HEK293 (cell line): ENCODE measurements around the gene KIAA1614.

Experiments
- GFI1B ChIP-seq: fragments of 450-650 bp; formaldehyde crosslinking; IDR thresholded peaks from 2 replicates; pipeline ENCODE4 v1.5.1; 2016; ENCODE audit warnings: missing biosample characterization, missing genetic modification characterization
- KLF1 ChIP-seq: fragments of 450-650 bp; formaldehyde crosslinking; IDR thresholded peaks from 2 replicates; pipeline ENCODE4 v1.5.1; 2016; ENCODE audit warnings: missing biosample characterization, missing genetic modification characterization
- RBAK ChIP-seq: fragments of 450-650 bp; formaldehyde crosslinking; IDR thresholded peaks from 2 replicates; pipeline ENCODE4 v1.5.1; 2016; ENCODE audit warnings: missing biosample characterization, missing genetic modification characterization
- SP7 ChIP-seq: fragments of 450-650 bp; formaldehyde crosslinking; IDR thresholded peaks from 2 replicates; pipeline ENCODE4 v1.5.1; 2016; ENCODE audit warnings: missing biosample characterization, missing genetic modification characterization
- WT1 ChIP-seq: fragments of 450-650 bp; formaldehyde crosslinking; IDR thresholded peaks from 2 replicates; pipeline ENCODE4 v1.5.1; 2016; ENCODE audit warnings: missing biosample characterization, missing genetic modification characterization
- ZBTB48 ChIP-seq: fragments of 450-650 bp; formaldehyde crosslinking; IDR thresholded peaks from 2 replicates; pipeline ENCODE4 v1.5.1; 2016; ENCODE audit warnings: missing biosample characterization, missing genetic modification characterization
- ZEB2 ChIP-seq: fragments of 450-650 bp; formaldehyde crosslinking; IDR thresholded peaks from 2 replicates; pipeline ENCODE4 v1.5.1; 2016; ENCODE audit warnings: missing biosample characterization, missing genetic modification characterization
- ZFP3 ChIP-seq: fragments of 450-650 bp; formaldehyde crosslinking; IDR thresholded peaks from 2 replicates; pipeline ENCODE4 v1.5.1; 2016; ENCODE audit warnings: low read depth, missing biosample characterization, missing genetic modification characterization
- ZNF121 ChIP-seq: fragments of 450-650 bp; formaldehyde crosslinking; IDR thresholded peaks from 2 replicates; pipeline ENCODE4 v1.5.1; 2016; ENCODE audit warnings: missing biosample characterization, missing genetic modification characterization
- ZNF174 ChIP-seq: fragments of 450-650 bp; formaldehyde crosslinking; IDR thresholded peaks from 2 replicates; pipeline ENCODE4 v1.5.0; 2017; ENCODE audit warnings: missing biosample characterization, mild to moderate bottlenecking, missing genetic modification characterization
- ZNF214 ChIP-seq: fragments of 450-650 bp; formaldehyde crosslinking; IDR thresholded peaks from 2 replicates; pipeline ENCODE4 v1.5.1; 2017; ENCODE audit warnings: missing biosample characterization, mild to moderate bottlenecking, missing genetic modification characterization, borderline replicate concordance
- ZNF23 ChIP-seq: fragments of 450-650 bp; formaldehyde crosslinking; IDR thresholded peaks from 2 replicates; pipeline ENCODE4 v1.5.1; 2016; ENCODE audit warnings: missing biosample characterization, missing genetic modification characterization, borderline replicate concordance
- ZNF394 ChIP-seq: fragments of 450-650 bp; formaldehyde crosslinking; IDR thresholded peaks from 2 replicates; pipeline ENCODE4 v1.5.1; 2016; ENCODE audit warnings: missing biosample characterization, missing genetic modification characterization, mild to moderate bottlenecking, moderate library complexity, borderline replicate concordance
- ZNF510 ChIP-seq: fragments of 450-650 bp; formaldehyde crosslinking; IDR thresholded peaks from 2 replicates; pipeline ENCODE4 v1.5.1; 2018; ENCODE audit warnings: mild to moderate bottlenecking, missing genetic modification characterization, missing biosample characterization; ENCODE audit not compliant: insufficient replicate concordance
- ZNF555 ChIP-seq: fragments of 450-650 bp; formaldehyde crosslinking; conservative IDR thresholded peaks from 2 replicates; pipeline ENCODE4 v1.5.1; 2017; ENCODE audit warnings: missing biosample characterization, mild to moderate bottlenecking, missing genetic modification characterization, inconsistent platforms
- ZNF596 ChIP-seq: fragments of 450-650 bp; IDR thresholded peaks from 2 replicates; pipeline ENCODE4 v1.5.0; 2018; ENCODE audit warnings: missing biosample characterization, mild to moderate bottlenecking, missing genetic modification characterization, moderate library complexity
- ZNF660 ChIP-seq: fragments of 450-650 bp; IDR thresholded peaks from 2 replicates; pipeline ENCODE4 v1.5.1; 2018; ENCODE audit warnings: missing biosample characterization, mild to moderate bottlenecking, missing genetic modification characterization
- TF ChIP-seq, protein P1 (sequence below): fragments of 450-650 bp; formaldehyde crosslinking; conservative IDR thresholded peaks from 2 replicates; pipeline ENCODE4 v1.5.1; 2016; ENCODE audit warnings: low read depth, missing biosample characterization, missing genetic modification characterization
- TF ChIP-seq, protein P2 (sequence below): fragments of 450-650 bp; formaldehyde crosslinking; IDR thresholded peaks from 2 replicates; pipeline ENCODE4 v1.5.1; 2016; ENCODE audit warnings: missing biosample characterization, missing genetic modification characterization, low read depth
- TF ChIP-seq, protein P3 (sequence below): fragments of 450-650 bp; formaldehyde crosslinking; conservative IDR thresholded peaks from 2 replicates; pipeline ENCODE4 v1.5.1; 2016; ENCODE audit warnings: low read depth, missing biosample characterization, missing genetic modification characterization
- TF ChIP-seq, protein P4 (sequence below): fragments of 450-650 bp; formaldehyde crosslinking; IDR thresholded peaks from 2 replicates; pipeline ENCODE4 v1.5.1; 2016; ENCODE audit warnings: missing biosample characterization, missing genetic modification characterization
- TF ChIP-seq, protein P5 (sequence below): sonication (generic); formaldehyde crosslinking; IDR thresholded peaks from 2 replicates; pipeline ENCODE4 v1.8.1; 2022; ENCODE audit warnings: mild to moderate bottlenecking, moderate library complexity, missing genetic modification reagents
- TF ChIP-seq, protein P6 (sequence below): fragments of 450-650 bp; formaldehyde crosslinking; IDR thresholded peaks from 2 replicates; pipeline ENCODE4 v1.5.1; 2016; ENCODE audit warnings: missing biosample characterization, missing genetic modification characterization

The KIAA1614 gene

DNA sequence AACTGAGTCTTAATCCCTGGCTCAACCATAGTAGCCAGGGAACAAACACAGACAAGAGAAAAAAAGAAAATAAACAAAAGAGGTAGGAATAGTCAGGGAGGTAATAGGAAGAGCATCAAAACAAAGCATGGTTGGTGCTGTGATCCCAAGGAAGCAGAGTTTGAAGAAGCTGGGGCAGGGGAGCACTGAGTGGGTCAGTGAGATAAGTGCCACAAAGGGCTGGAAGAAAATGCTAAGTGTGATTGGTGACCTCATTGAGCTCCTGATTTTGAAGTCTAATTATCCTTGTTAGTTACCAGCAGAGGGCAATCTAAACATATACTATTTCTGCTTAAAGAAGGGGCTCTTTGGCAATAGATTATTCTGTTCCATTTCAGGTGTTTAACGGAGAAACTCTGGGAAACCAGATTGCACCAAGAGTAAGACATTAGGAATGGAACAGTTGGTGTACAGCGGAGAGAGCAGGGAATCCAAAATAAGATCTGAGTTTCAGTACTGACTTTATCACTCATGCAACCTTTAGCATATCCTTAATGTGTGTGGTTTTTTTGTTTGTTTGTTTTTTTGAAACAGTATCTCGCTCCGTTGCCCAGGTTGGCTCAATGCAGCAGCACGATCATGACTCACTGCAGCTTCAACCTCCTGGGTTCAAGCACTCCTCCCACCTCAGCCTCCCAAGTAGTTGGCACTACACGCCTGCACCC lies 30.7 kb upstream of the KIAA1614 start (continued):
- TF ChIP-seq, protein P1, sequence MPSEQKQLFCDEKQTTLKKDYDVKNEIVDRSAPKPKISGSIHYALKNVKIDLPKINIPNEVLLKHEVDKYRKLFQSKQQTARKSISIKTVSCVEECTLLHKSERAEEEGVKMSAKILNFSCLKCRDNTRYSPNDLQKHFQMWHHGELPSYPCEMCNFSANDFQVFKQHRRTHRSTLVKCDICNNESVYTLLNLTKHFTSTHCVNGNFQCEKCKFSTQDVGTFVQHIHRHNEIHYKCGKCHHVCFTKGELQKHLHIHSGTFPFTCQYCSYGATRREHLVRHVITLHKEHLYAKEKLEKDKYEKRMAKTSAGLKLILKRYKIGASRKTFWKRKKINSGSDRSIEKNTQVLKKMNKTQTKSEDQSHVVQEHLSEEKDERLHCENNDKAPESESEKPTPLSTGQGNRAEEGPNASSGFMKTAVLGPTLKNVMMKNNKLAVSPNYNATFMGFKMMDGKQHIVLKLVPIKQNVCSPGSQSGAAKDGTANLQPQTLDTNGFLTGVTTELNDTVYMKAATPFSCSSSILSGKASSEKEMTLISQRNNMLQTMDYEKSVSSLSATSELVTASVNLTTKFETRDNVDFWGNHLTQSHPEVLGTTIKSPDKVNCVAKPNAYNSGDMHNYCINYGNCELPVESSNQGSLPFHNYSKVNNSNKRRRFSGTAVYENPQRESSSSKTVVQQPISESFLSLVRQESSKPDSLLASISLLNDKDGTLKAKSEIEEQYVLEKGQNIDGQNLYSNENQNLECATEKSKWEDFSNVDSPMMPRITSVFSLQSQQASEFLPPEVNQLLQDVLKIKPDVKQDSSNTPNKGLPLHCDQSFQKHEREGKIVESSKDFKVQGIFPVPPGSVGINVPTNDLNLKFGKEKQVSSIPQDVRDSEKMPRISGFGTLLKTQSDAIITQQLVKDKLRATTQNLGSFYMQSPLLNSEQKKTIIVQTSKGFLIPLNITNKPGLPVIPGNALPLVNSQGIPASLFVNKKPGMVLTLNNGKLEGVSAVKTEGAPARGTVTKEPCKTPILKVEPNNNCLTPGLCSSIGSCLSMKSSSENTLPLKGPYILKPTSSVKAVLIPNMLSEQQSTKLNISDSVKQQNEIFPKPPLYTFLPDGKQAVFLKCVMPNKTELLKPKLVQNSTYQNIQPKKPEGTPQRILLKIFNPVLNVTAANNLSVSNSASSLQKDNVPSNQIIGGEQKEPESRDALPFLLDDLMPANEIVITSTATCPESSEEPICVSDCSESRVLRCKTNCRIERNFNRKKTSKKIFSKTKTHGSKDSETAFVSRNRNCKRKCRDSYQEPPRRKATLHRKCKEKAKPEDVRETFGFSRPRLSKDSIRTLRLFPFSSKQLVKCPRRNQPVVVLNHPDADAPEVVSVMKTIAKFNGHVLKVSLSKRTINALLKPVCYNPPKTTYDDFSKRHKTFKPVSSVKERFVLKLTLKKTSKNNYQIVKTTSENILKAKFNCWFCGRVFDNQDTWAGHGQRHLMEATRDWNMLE (tag by site-specific recombination), result no peak
- no peak for TF ChIP-seq ZNF214
- TF ChIP-seq GFI1B (tag by site-specific recombination), result no peak
- TF ChIP-seq, protein P2, sequence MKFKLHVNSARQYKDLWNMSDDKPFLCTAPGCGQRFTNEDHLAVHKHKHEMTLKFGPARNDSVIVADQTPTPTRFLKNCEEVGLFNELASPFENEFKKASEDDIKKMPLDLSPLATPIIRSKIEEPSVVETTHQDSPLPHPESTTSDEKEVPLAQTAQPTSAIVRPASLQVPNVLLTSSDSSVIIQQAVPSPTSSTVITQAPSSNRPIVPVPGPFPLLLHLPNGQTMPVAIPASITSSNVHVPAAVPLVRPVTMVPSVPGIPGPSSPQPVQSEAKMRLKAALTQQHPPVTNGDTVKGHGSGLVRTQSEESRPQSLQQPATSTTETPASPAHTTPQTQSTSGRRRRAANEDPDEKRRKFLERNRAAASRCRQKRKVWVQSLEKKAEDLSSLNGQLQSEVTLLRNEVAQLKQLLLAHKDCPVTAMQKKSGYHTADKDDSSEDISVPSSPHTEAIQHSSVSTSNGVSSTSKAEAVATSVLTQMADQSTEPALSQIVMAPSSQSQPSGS (tag by site-specific recombination), result peak; percentile 83
- peak; percentile 17; the same call in 1 of the 2 replicates for TF ChIP-seq WT1 (tag by site-specific recombination)
- TF ChIP-seq ZNF394 (tag by site-specific recombination), result peak; percentile 47; the same call in 1 of the 2 replicates
- TF ChIP-seq, protein P3, sequence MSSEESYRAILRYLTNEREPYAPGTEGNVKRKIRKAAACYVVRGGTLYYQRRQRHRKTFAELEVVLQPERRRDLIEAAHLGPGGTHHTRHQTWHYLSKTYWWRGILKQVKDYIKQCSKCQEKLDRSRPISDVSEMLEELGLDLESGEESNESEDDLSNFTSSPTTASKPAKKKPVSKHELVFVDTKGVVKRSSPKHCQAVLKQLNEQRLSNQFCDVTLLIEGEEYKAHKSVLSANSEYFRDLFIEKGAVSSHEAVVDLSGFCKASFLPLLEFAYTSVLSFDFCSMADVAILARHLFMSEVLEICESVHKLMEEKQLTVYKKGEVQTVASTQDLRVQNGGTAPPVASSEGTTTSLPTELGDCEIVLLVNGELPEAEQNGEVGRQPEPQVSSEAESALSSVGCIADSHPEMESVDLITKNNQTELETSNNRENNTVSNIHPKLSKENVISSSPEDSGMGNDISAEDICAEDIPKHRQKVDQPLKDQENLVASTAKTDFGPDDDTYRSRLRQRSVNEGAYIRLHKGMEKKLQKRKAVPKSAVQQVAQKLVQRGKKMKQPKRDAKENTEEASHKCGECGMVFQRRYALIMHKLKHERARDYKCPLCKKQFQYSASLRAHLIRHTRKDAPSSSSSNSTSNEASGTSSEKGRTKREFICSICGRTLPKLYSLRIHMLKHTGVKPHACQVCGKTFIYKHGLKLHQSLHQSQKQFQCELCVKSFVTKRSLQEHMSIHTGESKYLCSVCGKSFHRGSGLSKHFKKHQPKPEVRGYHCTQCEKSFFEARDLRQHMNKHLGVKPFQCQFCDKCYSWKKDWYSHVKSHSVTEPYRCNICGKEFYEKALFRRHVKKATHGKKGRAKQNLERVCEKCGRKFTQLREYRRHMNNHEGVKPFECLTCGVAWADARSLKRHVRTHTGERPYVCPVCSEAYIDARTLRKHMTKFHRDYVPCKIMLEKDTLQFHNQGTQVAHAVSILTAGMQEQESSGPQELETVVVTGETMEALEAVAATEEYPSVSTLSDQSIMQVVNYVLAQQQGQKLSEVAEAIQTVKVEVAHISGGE (tag by site-specific recombination), result no peak
- no peak for TF ChIP-seq ZFP3 (tag by site-specific recombination)
- TF ChIP-seq ZEB2 (tag by site-specific recombination), result peak; percentile 35; the same call in 1 of the 2 replicates
- TF ChIP-seq, protein P4, sequence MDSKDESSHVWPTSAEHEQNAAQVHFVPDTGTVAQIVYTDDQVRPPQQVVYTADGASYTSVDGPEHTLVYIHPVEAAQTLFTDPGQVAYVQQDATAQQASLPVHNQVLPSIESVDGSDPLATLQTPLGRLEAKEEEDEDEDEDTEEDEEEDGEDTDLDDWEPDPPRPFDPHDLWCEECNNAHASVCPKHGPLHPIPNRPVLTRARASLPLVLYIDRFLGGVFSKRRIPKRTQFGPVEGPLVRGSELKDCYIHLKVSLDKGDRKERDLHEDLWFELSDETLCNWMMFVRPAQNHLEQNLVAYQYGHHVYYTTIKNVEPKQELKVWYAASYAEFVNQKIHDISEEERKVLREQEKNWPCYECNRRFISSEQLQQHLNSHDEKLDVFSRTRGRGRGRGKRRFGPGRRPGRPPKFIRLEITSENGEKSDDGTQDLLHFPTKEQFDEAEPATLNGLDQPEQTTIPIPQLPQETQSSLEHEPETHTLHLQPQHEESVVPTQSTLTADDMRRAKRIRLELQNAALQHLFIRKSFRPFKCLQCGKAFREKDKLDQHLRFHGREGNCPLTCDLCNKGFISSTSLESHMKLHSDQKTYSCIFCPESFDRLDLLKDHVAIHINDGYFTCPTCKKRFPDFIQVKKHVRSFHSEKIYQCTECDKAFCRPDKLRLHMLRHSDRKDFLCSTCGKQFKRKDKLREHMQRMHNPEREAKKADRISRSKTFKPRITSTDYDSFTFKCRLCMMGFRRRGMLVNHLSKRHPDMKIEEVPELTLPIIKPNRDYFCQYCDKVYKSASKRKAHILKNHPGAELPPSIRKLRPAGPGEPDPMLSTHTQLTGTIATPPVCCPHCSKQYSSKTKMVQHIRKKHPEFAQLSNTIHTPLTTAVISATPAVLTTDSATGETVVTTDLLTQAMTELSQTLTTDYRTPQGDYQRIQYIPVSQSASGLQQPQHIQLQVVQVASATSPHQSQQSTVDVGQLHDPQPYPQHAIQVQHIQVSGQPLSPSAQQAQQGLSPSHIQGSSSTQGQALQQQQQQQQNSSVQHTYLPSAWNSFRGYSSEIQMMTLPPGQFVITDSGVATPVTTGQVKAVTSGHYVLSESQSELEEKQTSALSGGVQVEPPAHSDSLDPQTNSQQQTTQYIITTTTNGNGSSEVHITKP, result peak; percentile 62
- TF ChIP-seq ZBTB48 (tag by site-specific recombination), result no peak
- TF ChIP-seq SP7 (tag by site-specific recombination), result peak; percentile 50; the same call in 1 of the 2 replicates
- TF ChIP-seq ZNF596 (tag by site-specific recombination), result no peak
- no peak for TF ChIP-seq ZNF174 (tag by site-specific recombination)
- TF ChIP-seq, protein P5, sequence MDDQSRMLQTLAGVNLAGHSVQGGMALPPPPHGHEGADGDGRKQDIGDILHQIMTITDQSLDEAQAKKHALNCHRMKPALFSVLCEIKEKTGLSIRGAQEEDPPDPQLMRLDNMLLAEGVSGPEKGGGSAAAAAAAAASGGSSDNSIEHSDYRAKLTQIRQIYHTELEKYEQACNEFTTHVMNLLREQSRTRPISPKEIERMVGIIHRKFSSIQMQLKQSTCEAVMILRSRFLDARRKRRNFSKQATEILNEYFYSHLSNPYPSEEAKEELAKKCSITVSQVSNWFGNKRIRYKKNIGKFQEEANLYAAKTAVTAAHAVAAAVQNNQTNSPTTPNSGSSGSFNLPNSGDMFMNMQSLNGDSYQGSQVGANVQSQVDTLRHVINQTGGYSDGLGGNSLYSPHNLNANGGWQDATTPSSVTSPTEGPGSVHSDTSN, result no peak
- TF ChIP-seq ZNF660 (tag by site-specific recombination), result peak; percentile 65; the same call in 1 of the 2 replicates
- no peak for TF ChIP-seq RBAK
- no peak for TF ChIP-seq ZNF510 (tag by site-specific recombination)
- TF ChIP-seq ZNF121 (tag by site-specific recombination), result peak; percentile 75
- TF ChIP-seq ZNF23 (tag by site-specific recombination), result no peak
- TF ChIP-seq, protein P6, sequence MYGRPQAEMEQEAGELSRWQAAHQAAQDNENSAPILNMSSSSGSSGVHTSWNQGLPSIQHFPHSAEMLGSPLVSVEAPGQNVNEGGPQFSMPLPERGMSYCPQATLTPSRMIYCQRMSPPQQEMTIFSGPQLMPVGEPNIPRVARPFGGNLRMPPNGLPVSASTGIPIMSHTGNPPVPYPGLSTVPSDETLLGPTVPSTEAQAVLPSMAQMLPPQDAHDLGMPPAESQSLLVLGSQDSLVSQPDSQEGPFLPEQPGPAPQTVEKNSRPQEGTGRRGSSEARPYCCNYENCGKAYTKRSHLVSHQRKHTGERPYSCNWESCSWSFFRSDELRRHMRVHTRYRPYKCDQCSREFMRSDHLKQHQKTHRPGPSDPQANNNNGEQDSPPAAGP (tag by site-specific recombination), result no peak
- no peak for TF ChIP-seq ZNF555 (tag by site-specific recombination)
- TF ChIP-seq KLF1 (tag by site-specific recombination), result no peak
